ENCODE data around the gene USP4. TPM values are rescaled to one million over a fixed set of nuclear protein-coding genes. Genes with fewer than 3 reads are reported as not detected.

The USP4 gene
- total RNA-seq, 2 experiments from 2014 or later: 89.6 to 90.0 TPM

GRCh38 chr3:49270156-49270500, 69.7 kb downstream of the USP4 start:
- Mint-ChIP-seq H3K4me3 (no peak overlapping the region), H3K27ac (no peak overlapping the region), H3K9me3 (no peaks in the 10 kb centered on the region), H3K27me3 (no peaks in the 10 kb centered on the region), H3K4me1 (peaks cover 2% of the 10 kb centered on the region), H3K36me3 (peaks cover 8% of the 10 kb centered on the region)
- POLR2A ChIA-PET: interaction anchor here (0.6 kb wide), 1 partner anchor 11 kb away, joined by 3 read pairs; no protein-coding TSS in a partner anchor
- DNase-seq: no peak
- no peak for ATAC-seq (ENCODE audit: low read depth)

DNA sequence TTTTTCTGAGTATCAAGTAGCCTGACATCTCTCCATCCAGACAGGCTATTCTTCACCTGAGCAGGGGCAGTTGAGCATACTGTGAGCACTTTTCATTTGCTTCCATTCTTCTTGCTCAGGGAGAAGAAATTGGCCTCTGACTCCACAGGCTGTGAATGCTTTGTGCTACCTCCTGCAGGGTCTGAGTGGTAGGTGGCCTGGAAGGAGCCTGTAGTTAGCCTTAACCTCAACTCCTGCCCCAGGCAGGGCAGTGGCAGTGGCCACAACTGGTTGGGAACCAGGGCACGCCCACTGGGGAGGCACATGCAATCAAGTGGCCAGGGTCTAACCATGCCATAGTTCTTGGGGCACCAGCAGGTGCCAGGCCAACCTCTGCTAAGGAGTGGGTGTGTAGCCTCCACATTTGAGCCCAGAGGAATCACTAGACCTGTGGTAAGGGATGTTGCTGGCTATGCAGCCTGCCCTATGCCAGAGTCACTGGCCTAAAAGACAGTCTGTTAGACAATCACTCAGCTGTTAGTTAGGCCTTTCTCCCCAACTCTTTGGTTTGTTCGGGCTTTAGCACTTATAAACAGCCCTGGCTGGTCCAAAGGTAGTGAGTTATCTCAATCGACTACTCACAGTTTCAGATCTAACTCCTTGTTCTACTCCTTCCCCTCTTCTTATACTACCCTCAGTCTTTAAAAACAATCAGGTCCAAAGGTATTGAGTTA, 70.3 kb downstream of the USP4 start:
- Mint-ChIP-seq H3K4me1 (peaks cover 2% of the 10 kb centered on the region), H3K36me3 (peaks cover 8% of the 10 kb centered on the region), H3K27ac (no peak overlapping the region), H3K27me3 (no peaks in the 10 kb centered on the region), H3K4me3 (no peak overlapping the region), H3K9me3 (no peaks in the 10 kb centered on the region)
- POLR2A ChIA-PET: interaction anchor here (0.6 kb wide), 2 partner anchors 11 to 1454 kb away, joined by 3 read pairs; no protein-coding TSS in a partner anchor
- DNase-seq: no peak
- no peak for ATAC-seq (ENCODE audit: low read depth)

DNA sequence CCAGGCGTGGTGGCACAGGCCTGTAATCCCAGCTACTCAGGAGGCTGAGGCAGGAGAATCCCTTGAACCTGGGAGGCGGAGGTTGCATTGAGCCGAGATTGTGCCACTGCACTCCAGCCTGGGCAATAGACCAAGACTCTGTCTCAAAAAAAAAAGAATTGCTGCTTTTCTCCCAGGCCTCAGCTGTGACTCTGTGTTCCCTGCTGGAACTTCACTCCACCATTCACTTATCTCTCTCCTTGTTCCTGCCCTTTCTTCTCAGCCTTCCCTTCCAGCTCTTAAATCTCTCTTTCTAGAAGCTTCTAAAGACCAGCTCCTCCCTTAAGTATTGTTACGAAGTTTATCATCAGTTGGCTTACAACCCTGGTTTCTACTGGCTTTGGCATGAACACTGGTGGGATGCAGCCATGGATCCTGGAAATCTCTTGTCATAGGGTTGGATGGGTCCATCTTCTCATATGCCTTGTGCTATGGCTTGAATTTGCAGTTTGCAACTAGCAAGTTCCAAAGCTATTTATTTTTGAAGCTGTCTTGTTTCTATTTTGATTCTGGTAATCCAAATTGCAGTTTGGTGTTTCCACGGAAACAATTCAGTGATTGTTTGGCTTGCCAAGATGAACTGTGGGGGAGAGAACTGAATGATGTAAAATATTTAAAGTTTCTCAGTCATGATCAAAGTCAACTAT, 73.3 kb downstream of the USP4 start:
- no peak overlapping the region for H3K27ac Mint-ChIP-seq
- POLR2A ChIA-PET: interaction anchor here (0.5 kb wide), 1 partner anchor 346 kb away, joined by 3 read pairs; no protein-coding TSS in a partner anchor

GRCh38 chr3:49265661-49266386, 74.0 kb downstream of the USP4 start:
- DNase-seq (no peak), ATAC-seq (ENCODE audit: low read depth) (no peak)
- Mint-ChIP-seq H3K36me3 (peaks cover 8% of the 10 kb centered on the region), H3K27ac (no peak overlapping the region), H3K4me3 (no peak overlapping the region), H3K27me3 (no peaks in the 10 kb centered on the region), H3K9me3 (no peaks in the 10 kb centered on the region), H3K4me1 (no peaks in the 10 kb centered on the region)
- POLR2A ChIA-PET: no interaction called here

More for the DNA sequence above, 73.3 kb downstream of the USP4 start:
- peaks cover 8% of the 10 kb centered on the region for H3K36me3 Mint-ChIP-seq
- no peaks in the 10 kb centered on the region for H3K9me3 Mint-ChIP-seq
- no peaks in the 10 kb centered on the region for H3K27me3 Mint-ChIP-seq
- ATAC-seq (ENCODE audit: low read depth): no peak
- no peak overlapping the region for H3K4me3 Mint-ChIP-seq
- H3K4me1 Mint-ChIP-seq: no peaks in the 10 kb centered on the region
- no peak for DNase-seq

DNA sequence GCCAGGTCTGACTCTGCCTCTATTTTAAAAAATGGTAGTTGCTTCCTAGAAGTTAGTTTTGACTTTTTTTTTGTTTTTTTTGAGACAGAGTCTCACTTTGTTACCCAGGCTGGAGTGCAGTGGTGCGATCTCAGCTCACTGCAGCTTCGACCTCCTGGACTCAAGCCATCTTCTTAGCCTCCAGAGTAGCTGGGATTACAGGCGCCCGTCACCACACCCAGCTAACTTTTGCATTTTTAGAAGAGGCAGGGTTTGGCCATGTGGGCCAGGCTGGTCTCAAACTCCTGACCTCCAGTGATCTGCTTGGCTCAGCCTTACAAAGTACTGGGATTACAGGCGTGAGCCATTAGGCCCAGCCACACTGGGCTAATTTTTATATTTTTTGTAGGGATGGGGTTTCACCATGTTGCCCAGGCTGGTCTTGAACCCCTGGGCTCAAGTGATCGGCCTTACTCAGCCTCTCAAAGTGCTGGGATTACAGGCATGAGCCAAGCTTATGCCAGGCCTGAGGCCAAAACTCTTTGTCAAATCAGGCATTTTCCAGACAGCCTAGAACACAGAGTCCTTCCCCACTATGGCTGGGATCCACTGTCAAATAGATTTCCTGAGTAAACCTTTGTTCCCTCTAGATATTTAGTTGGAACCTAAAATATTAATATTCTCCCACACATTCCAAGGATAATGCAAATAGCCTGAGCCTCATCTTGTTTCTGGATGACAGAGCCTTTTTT, 76.5 kb downstream of the USP4 start:
- ATAC-seq (ENCODE audit: low read depth) (no peak), DNase-seq (no peak)
- no peaks in the 10 kb centered on the region for H3K4me1 Mint-ChIP-seq
- no peak overlapping the region for H3K27ac Mint-ChIP-seq
- H3K4me3 Mint-ChIP-seq: no peak overlapping the region
- H3K9me3 Mint-ChIP-seq: no peaks in the 10 kb centered on the region
- H3K27me3 Mint-ChIP-seq: no peaks in the 10 kb centered on the region
- H3K36me3 Mint-ChIP-seq: peaks cover 3% of the 10 kb centered on the region
- POLR2A ChIA-PET: no interaction called here

DNA sequence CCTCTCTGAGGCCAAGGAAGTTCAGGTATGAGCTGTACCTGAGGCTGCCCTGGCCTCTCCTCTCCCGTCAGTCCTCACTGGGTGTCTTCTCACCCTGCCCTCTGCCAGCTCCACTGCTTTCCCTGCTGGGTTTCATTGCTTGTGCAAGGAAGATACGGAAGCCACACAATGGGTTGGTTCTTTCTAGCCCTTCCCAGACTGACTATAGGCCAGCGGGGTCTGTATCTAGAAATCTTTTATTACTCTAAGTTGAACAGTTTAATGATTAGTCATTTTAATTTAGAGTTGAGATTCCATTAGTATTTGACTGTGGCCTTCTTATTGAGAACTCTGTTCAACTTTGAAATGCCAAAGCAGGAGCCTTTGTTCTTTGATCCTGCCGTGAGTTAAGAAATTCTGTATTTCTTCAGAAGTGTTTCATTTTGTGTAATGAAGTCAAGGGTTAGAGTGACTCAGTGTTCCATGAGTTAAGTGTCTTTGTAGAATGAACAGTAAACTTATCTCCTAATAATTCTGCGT, 79.0 kb downstream of the USP4 start:
- ATAC-seq (ENCODE audit: low read depth) (no peak), DNase-seq (no peak)
- H3K27ac Mint-ChIP-seq: no peak overlapping the region
- H3K27me3 Mint-ChIP-seq: no peaks in the 10 kb centered on the region
- no peak overlapping the region for H3K4me3 Mint-ChIP-seq
- POLR2A ChIA-PET: interaction anchor here (0.7 kb wide), 1 partner anchor 46 kb away, joined by 4 read pairs; no protein-coding TSS in a partner anchor
- no peaks in the 10 kb centered on the region for H3K9me3 Mint-ChIP-seq
- no peaks in the 10 kb centered on the region for H3K36me3 Mint-ChIP-seq
- H3K4me1 Mint-ChIP-seq: no peaks in the 10 kb centered on the region

DNA sequence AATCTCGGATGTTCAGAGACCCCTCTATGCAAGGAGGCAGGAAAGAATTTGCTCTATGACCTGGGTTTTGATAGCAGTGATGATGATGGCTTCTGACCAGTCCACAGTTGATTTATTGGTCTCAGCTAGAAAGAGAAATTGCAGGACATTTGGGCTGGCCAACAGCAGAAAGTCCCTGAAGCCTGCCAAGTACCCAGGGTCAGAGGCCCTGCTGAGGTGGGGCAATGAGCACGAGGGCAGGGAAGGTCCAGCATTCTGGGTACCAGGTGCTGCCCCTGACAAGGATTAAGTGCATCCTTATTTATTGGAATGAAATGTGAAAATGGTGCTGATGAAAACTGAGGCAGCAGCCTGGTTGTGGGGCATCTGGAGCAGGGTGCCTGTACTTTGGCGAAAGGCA, 82.7 kb downstream of the USP4 start:
- POLR2A ChIA-PET: no interaction called here
- H3K27ac Mint-ChIP-seq: no peak overlapping the region
- ATAC-seq (ENCODE audit: low read depth) (no peak), DNase-seq (no peak)
- no peaks in the 10 kb centered on the region for H3K9me3 Mint-ChIP-seq
- no peaks in the 10 kb centered on the region for H3K36me3 Mint-ChIP-seq
- no peaks in the 10 kb centered on the region for H3K27me3 Mint-ChIP-seq
- peaks cover 1% of the 10 kb centered on the region for H3K4me1 Mint-ChIP-seq
- H3K4me3 Mint-ChIP-seq: no peak overlapping the region

- ATAC-seq (ENCODE audit: low read depth) (no peak), DNase-seq (no peak)
- H3K4me3 Mint-ChIP-seq: no peak overlapping the region
- H3K9me3 Mint-ChIP-seq: no peaks in the 10 kb centered on the region
- no peak overlapping the region for H3K27ac Mint-ChIP-seq
- POLR2A ChIA-PET: interaction anchor here (0.5 to 0.6 kb wide), 2 partner anchors 76 to 100 kb away, joined by 3 to 8 read pairs; no protein-coding TSS in a partner anchor
- H3K4me1 Mint-ChIP-seq: peaks cover 1% of the 10 kb centered on the region
- no peaks in the 10 kb centered on the region for H3K36me3 Mint-ChIP-seq
- no peaks in the 10 kb centered on the region for H3K27me3 Mint-ChIP-seq
Measured at GRCh38 chr3:49255718-49256511, 83.9 kb downstream of the USP4 start.

DNA sequence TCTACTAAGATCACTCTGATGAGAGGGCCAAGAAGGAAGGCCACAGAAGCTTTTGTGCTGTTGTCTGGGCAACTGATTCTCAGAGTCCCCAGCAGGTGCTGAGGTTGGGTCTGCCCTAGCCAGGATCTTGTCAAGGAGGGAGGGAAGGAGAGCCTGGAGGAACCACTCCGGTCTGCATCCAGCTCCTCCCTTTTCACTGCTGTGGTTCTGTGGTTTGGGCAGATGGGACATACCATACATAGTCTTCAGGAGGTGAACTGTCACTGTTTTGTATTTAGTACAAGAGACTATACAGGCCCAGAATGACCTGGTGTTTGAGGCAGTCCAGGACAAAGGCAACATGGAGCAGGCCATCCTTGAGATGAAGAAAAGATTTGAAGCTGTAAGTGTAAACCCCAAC, 84.7 kb downstream of the USP4 start:
- DNase-seq (no peak), ATAC-seq (ENCODE audit: low read depth) (peak; percentile 18)
- Mint-ChIP-seq H3K27me3 (no peaks in the 10 kb centered on the region), H3K4me1 (peaks cover 1% of the 10 kb centered on the region), H3K27ac (no peak overlapping the region), H3K9me3 (no peaks in the 10 kb centered on the region), H3K36me3 (no peaks in the 10 kb centered on the region), H3K4me3 (no peak overlapping the region)
- POLR2A ChIA-PET: no interaction called here

DNA sequence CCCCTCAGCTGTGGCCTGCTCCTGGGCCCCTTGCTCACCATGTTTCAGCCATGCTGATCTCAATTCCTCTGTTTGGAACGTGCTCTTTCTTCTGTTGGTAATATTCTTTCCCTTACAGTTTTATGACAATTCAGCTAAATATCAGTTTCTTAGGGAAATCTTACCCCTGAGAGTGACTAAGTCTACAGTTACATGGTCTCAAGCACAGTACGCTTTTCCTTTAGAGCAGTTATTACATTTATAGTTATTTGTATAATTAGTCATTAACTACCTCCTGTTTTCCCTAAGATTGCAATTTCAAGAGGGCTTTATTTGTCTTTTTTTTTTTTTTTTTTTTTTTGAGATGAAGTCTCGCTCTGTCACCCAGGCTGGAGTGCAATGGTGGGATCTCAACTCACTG, 86.3 kb downstream of the USP4 start:
- Mint-ChIP-seq H3K27me3 (no peaks in the 10 kb centered on the region), H3K4me3 (no peak overlapping the region), H3K9me3 (no peaks in the 10 kb centered on the region), H3K4me1 (peaks cover 1% of the 10 kb centered on the region), H3K36me3 (no peaks in the 10 kb centered on the region), H3K27ac (no peak overlapping the region)
- no peak for ATAC-seq (ENCODE audit: low read depth)
- POLR2A ChIA-PET: interaction anchor here (0.6 kb wide), 1 partner anchor 10 kb away, joined by 3 read pairs; no protein-coding TSS in a partner anchor
- no peak for DNase-seq

DNA sequence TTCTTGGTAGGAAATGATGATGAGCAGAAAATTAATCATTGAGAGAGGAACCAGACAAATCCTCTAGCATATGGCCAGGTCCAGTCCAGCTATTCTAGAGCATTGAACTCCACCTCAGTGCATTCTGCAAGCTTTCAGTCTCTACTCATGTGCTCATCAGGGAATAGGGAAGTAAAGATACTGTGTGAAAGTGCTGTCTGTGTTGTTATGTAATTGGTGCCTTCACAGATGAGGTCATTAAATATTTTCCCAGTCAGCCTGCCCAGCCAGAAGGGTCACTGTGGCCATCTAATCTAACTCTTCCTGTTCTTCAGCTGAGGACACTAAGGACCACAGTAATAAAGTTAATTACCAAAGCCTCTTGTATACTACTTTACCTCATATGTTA, 91.0 kb downstream of the USP4 start:
- Mint-ChIP-seq H3K36me3 (no peaks in the 10 kb centered on the region), H3K27ac (no peak overlapping the region), H3K9me3 (no peaks in the 10 kb centered on the region), H3K4me1 (no peaks in the 10 kb centered on the region), H3K27me3 (no peaks in the 10 kb centered on the region), H3K4me3 (no peak overlapping the region)
- no peak for DNase-seq
- no peak for ATAC-seq (ENCODE audit: low read depth)
- POLR2A ChIA-PET: no interaction called here

DNA sequence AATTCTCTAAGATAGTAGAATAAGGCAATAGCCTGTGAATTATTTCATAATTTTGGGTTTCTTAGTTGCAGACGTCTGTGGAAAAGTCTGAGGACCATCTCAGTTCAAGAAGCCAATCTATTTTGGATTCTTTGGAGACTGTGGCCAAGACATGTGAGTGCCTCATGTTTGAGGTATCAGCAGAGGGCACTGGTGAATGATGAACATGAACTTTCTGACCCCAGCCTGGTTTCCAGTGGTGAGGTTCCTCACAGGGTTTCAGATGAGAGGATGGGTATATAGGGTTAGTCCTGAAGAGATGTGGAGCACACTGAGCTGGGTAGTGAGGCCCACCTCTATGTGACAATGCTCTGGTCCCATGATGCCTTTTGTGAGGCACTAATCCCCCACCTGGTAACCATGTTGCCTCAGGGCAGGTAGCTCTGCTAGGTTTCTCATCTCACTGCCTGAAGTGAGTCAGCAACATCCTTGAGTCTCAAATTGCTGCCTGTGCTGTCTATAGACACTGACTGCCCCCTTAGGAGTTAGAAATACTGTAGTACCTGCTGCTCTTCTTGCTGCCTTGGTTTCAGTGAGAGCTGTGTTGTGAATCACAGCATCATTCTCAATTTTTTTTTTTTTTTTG, 95.2 kb downstream of the USP4 start:
- DNase-seq (no peak), ATAC-seq (ENCODE audit: low read depth) (no peak)
- H3K4me1 Mint-ChIP-seq: no peaks in the 10 kb centered on the region
- no peaks in the 10 kb centered on the region for H3K36me3 Mint-ChIP-seq
- no peak overlapping the region for H3K27ac Mint-ChIP-seq
- no peaks in the 10 kb centered on the region for H3K9me3 Mint-ChIP-seq
- POLR2A ChIA-PET: no interaction called here
- no peak overlapping the region for H3K4me3 Mint-ChIP-seq
- H3K27me3 Mint-ChIP-seq: peaks cover 5% of the 10 kb centered on the region
